H9 (cell line): ENCODE results near the gene SMIM13. TPM values are rescaled to one million over a fixed set of nuclear protein-coding genes. Genes with fewer than 3 reads are reported as not detected.

Source experiments
- DNase-seq: peaks from one replicate; pipeline ENCODE4 v3.0.0-alpha.2; 2017
- H2AFZ ChIP-seq: one replicate; pipeline ENCODE4 v1.6.1; 2013; ENCODE audit warnings: mild to moderate bottlenecking, low read length, control low read depth, moderate library complexity
- H2AK5ac ChIP-seq: 2 replicates; pipeline ENCODE4 v1.6.1; 2013; ENCODE audit warnings: low read length, control low read depth, mixed read lengths; ENCODE audit not compliant: insufficient read length
- H2BK120ac ChIP-seq: one replicate; pipeline ENCODE4 v1.6.1; 2013; ENCODE audit warnings: low read depth, mild to moderate bottlenecking, low read length, control low read depth, inconsistent platforms; ENCODE audit not compliant: poor library complexity, severe bottlenecking
- H2BK12ac ChIP-seq: 2 replicates; pipeline ENCODE4 v1.6.1; 2013; ENCODE audit warnings: low read length, control low read depth, mixed read lengths, low read depth; ENCODE audit not compliant: insufficient read length
- H2BK15ac ChIP-seq: 2 replicates; pipeline ENCODE4 v1.6.1; 2013; ENCODE audit warnings: low read depth, low read length, control low read depth
- H2BK20ac ChIP-seq: one replicate; pipeline ENCODE4 v1.6.1; 2013; ENCODE audit warnings: low read depth, mild to moderate bottlenecking, low read length, control low read depth, inconsistent platforms; ENCODE audit not compliant: poor library complexity, severe bottlenecking
- H2BK5ac ChIP-seq: 2 replicates; pipeline ENCODE4 v1.6.1; 2013; ENCODE audit warnings: low read length, control low read depth, mixed read lengths; ENCODE audit not compliant: insufficient read length
- H3K14ac ChIP-seq: 2 replicates; pipeline ENCODE4 v1.6.1; 2013; ENCODE audit warnings: low read length, control low read depth; ENCODE audit not compliant: insufficient read depth
- H3K18ac ChIP-seq: 2 replicates; pipeline ENCODE4 v1.6.1; 2013; ENCODE audit warnings: low read depth, mild to moderate bottlenecking, mixed read lengths, low read length, control low read depth; ENCODE audit not compliant: insufficient read length
- H3K23ac ChIP-seq: 2 replicates; pipeline ENCODE4 v1.6.1; 2013; ENCODE audit warnings: low read length, control low read depth, mixed read lengths, low read depth; ENCODE audit not compliant: insufficient read length
- H3K23me2 ChIP-seq: 2 replicates; pipeline ENCODE4 v1.6.1; 2013; ENCODE audit warnings: low read depth, mild to moderate bottlenecking, mixed read lengths, low read length, control low read depth; ENCODE audit not compliant: insufficient read length, poor library complexity, severe bottlenecking
- H3K27ac ChIP-seq: 2 replicates; pipeline ENCODE4 v1.5.1; 2013; ENCODE audit warnings: low read length, control low read depth, mixed read lengths, low read depth; ENCODE audit not compliant: insufficient read length
- H3K27me3 ChIP-seq: 2 replicates; pipeline ENCODE4 v1.6.1; 2013; ENCODE audit warnings: low read length, control low read depth, inconsistent platforms; ENCODE audit not compliant: insufficient read depth
- H3K4ac ChIP-seq: 2 replicates; pipeline ENCODE4 v1.6.1; 2013; ENCODE audit warnings: low read depth, mild to moderate bottlenecking, control low read depth, inconsistent platforms, low read length, moderate library complexity
- H3K4me1 ChIP-seq: 2 replicates; pipeline ENCODE4 v1.6.1; 2013; ENCODE audit warnings: low read length, control low read depth, inconsistent platforms; ENCODE audit not compliant: insufficient read depth
- H3K4me2 ChIP-seq: 2 replicates; pipeline ENCODE4 v1.6.1; 2013; ENCODE audit warnings: low read length, control low read depth, mixed read lengths; ENCODE audit not compliant: insufficient read length, insufficient read depth
- H3K56ac ChIP-seq: 2 replicates; pipeline ENCODE4 v1.6.1; 2013; ENCODE audit warnings: low read depth, mild to moderate bottlenecking, mixed read lengths, low read length, control low read depth; ENCODE audit not compliant: insufficient read length
- H3K79me1 ChIP-seq: 2 replicates; pipeline ENCODE4 v1.6.1; 2013; ENCODE audit warnings: low read depth, mild to moderate bottlenecking, moderate library complexity, low read length, control low read depth, inconsistent platforms; ENCODE audit not compliant: insufficient read depth, poor library complexity, severe bottlenecking
- H3K79me2 ChIP-seq: 2 replicates; pipeline ENCODE4 v1.6.1; 2013; ENCODE audit warnings: low read length, control low read depth, inconsistent platforms; ENCODE audit not compliant: insufficient read depth
- H3K9ac ChIP-seq: 2 replicates; pipeline ENCODE4 v1.6.1; 2013; ENCODE audit warnings: low read length, control low read depth, mixed read lengths; ENCODE audit not compliant: insufficient read length; ENCODE audit errors: extremely low read depth
- H3K9me3 ChIP-seq: one replicate; pipeline ENCODE4 v1.6.1; 2013; ENCODE audit warnings: low read depth, low read length, inconsistent platforms; ENCODE audit not compliant: control insufficient read depth
- H3T11ph ChIP-seq: one replicate; pipeline ENCODE4 v1.6.1; 2013; ENCODE audit warnings: mild to moderate bottlenecking, low read length, control low read depth, inconsistent platforms
- H4K20me1 ChIP-seq: one replicate; pipeline ENCODE4 v1.6.1; 2013; ENCODE audit not compliant: control insufficient read depth, insufficient read length, insufficient read depth
- H4K5ac ChIP-seq: 2 replicates; pipeline ENCODE4 v1.6.1; 2013; ENCODE audit warnings: low read depth, mild to moderate bottlenecking, mixed read lengths, low read length, control low read depth; ENCODE audit not compliant: insufficient read length
- H4K8ac ChIP-seq: replicated peaks from 2 replicates; pipeline ENCODE4 v1.6.1; 2013; ENCODE audit warnings: low read length, control low read depth, mixed read lengths, low read depth; ENCODE audit not compliant: insufficient read length
- H4K91ac ChIP-seq: 2 replicates; pipeline ENCODE4 v1.6.1; 2013; ENCODE audit warnings: low read depth, mild to moderate bottlenecking, moderate library complexity, mixed read lengths, low read length, control low read depth; ENCODE audit not compliant: insufficient read length
- H3K27ac Mint-ChIP-seq, 3 experiments: 2 replicates in 2 of 3; 3 replicates in 1 of 3; pipeline ENCODE4 v1.8.0; 2020 to 2021; ENCODE audit warnings: mixed read lengths in 3 of 3, mild to moderate bottlenecking in 1 of 3, moderate library complexity in 1 of 3
- H3K27me3 Mint-ChIP-seq: 2 replicates; pipeline ENCODE4 v1.8.0; 2021; ENCODE audit warnings: low read depth, mild to moderate bottlenecking, moderate library complexity, mixed read lengths
- H3K36me3 Mint-ChIP-seq, 3 experiments: 2 replicates in 2 of 3; 3 replicates in 1 of 3; pipeline ENCODE4 v1.8.0; 2020 to 2021; ENCODE audit warnings: low read depth in 3 of 3, mixed read lengths in 3 of 3; ENCODE audit not compliant: insufficient read depth in 1 of 3
- H3K4me1 Mint-ChIP-seq, 2 experiments: 2 replicates each; pipeline ENCODE4 v1.8.0; 2020; ENCODE audit warnings: mixed read lengths in 2 of 2
- H3K4me3 Mint-ChIP-seq, 2 experiments: 2 replicates in 1 of 2; 3 replicates in 1 of 2; pipeline ENCODE4 v1.8.0; 2020 to 2021; ENCODE audit warnings: mild to moderate bottlenecking in 2 of 2, mixed read lengths in 2 of 2, moderate library complexity in 1 of 2
- H3K9me3 Mint-ChIP-seq, 2 experiments: 2 replicates in 1 of 2; 3 replicates in 1 of 2; pipeline ENCODE4 v1.8.0; 2020; ENCODE audit warnings: mild to moderate bottlenecking in 2 of 2, mixed read lengths in 2 of 2, moderate library complexity in 1 of 2
- total RNA-seq: library from RNA; stranded (reverse); gene quantifications from 2 replicates; pipeline ENCODE4 v1.2.1, GENCODE V29; 2021
- TF ChIP-seq, protein P1 (sequence below): fragments of 200-600 bp; sonication (generic); conservative IDR thresholded peaks from 3 replicates; pipeline ENCODE4 v1.8.0; 2021; ENCODE audit warnings: antibody characterized with exemption, mild to moderate bottlenecking

The SMIM13 gene
- total RNA-seq, 1 experiment from 2014 or later = 10.6 TPM

GRCh38 chr6:11136809-11137208 is 43.2 kb downstream of the SMIM13 start:
- H4K91ac ChIP-seq = no peak overlapping the region
- no peaks in the 10 kb centered on the region for H3K27me3 ChIP-seq
- TF ChIP-seq, protein P1, sequence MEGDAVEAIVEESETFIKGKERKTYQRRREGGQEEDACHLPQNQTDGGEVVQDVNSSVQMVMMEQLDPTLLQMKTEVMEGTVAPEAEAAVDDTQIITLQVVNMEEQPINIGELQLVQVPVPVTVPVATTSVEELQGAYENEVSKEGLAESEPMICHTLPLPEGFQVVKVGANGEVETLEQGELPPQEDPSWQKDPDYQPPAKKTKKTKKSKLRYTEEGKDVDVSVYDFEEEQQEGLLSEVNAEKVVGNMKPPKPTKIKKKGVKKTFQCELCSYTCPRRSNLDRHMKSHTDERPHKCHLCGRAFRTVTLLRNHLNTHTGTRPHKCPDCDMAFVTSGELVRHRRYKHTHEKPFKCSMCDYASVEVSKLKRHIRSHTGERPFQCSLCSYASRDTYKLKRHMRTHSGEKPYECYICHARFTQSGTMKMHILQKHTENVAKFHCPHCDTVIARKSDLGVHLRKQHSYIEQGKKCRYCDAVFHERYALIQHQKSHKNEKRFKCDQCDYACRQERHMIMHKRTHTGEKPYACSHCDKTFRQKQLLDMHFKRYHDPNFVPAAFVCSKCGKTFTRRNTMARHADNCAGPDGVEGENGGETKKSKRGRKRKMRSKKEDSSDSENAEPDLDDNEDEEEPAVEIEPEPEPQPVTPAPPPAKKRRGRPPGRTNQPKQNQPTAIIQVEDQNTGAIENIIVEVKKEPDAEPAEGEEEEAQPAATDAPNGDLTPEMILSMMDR = no peak
- Mint-ChIP-seq H3K27ac (no peak overlapping the region), H3K4me1 (peaks cover 13 to 17% of the 10 kb centered on the region in 2 experiments), H3K9me3 (no peaks in the 10 kb centered on the region), H3K27me3 (no peaks in the 10 kb centered on the region), H3K4me3 (no peak overlapping the region), H3K36me3 (peaks cover 6 to 13% (median 13%) of the 10 kb centered on the region in 3 experiments; a peak in 5 of 7 replicates)
- DNase-seq = no peak
- H3K23me2 ChIP-seq = no peaks in the 10 kb centered on the region
- H3K4me1 ChIP-seq = no peaks in the 10 kb centered on the region
- no peak overlapping the region for H3K9ac ChIP-seq
- no peak overlapping the region for H2BK5ac ChIP-seq
- H2BK120ac ChIP-seq = no peak overlapping the region
- H4K20me1 ChIP-seq = no peaks in the 10 kb centered on the region
- H2AFZ ChIP-seq = no peak overlapping the region
- no peak overlapping the region for H3K27ac ChIP-seq
- no peaks in the 10 kb centered on the region for H3K79me1 ChIP-seq
- no peak overlapping the region for H4K8ac ChIP-seq
- no peak overlapping the region for H3K56ac ChIP-seq
- no peak overlapping the region for H2BK20ac ChIP-seq
- H3K14ac ChIP-seq = no peak overlapping the region
- H3K18ac ChIP-seq = no peak overlapping the region
- no peak overlapping the region for H3K4me2 ChIP-seq
- no peak overlapping the region for H4K5ac ChIP-seq
- no peaks in the 10 kb centered on the region for H3K9me3 ChIP-seq
- no peaks in the 10 kb centered on the region for H3K79me2 ChIP-seq
- H3T11ph ChIP-seq = no peak overlapping the region
- no peak overlapping the region for H2AK5ac ChIP-seq
- no peak overlapping the region for H2BK12ac ChIP-seq
- H3K4ac ChIP-seq = no peak overlapping the region
- no peak overlapping the region for H3K23ac ChIP-seq
- H2BK15ac ChIP-seq = no peak overlapping the region
